Esophagus muscularis mucosa (tissue), 4 donors: ENCODE data around the gene PTPRB.

Experiments
- CTCF ChIP-seq, 3 experiments: fragments of 200-600 bp in 2 of 3; fragments of 450-650 bp in 1 of 3; sonication (generic) in 2 of 3; IDR thresholded peaks; one replicate each; pipeline ENCODE4 v1.5.1; 2017 to 2019; ENCODE audit warnings: antibody characterized with exemption in 3 of 3, mild to moderate bottlenecking in 2 of 3, moderate library complexity in 1 of 3
- EP300 ChIP-seq: sonication (generic); formaldehyde crosslinking; IDR thresholded peaks from one replicate; pipeline ENCODE4 v1.6.1; 2017; ENCODE audit warnings: antibody characterized with exemption
- POLR2A ChIP-seq: fragments of 450-650 bp; IDR thresholded peaks from one replicate; pipeline ENCODE4 v1.6.1; 2017; ENCODE audit warnings: antibody characterized with exemption, moderate library complexity, mild to moderate bottlenecking, low read depth
- POLR2AphosphoS5 ChIP-seq, 2 donors: sonication (generic); formaldehyde crosslinking; IDR thresholded peaks; one replicate each; pipeline ENCODE4 v1.6.1; 2017; ENCODE audit warnings: antibody characterized with exemption in 2 of 2

GRCh38 chr12:70482764-70483163, 154.5 kb downstream of the PTPRB start:
- TF ChIP-seq CTCF (IDR thresholded peaks at IDR 0.05) (no peak), POLR2A (no peak), POLR2AphosphoS5 (IDR thresholded peaks at IDR 0.05) (no peak), EP300 (no peak)
